Breast epithelium (tissue), 4 donors: ENCODE measurements around the gene SLC5A9. TPM values are rescaled to one million over a fixed set of nuclear protein-coding genes. Genes with fewer than 3 reads are reported as not detected.
"Not testable (repeated sequence)": the region's sequence is repeated elsewhere in the genome, so short reads cannot be mapped to it uniquely, and the experiment has no call there.

Experiments used
- DNase-seq, 2 donors: peaks; one replicate each; pipeline ENCODE4 v3.0.0-alpha.2; 2019; ENCODE audit warnings: low spot score in 2 of 2
- H3K27ac ChIP-seq, 2 donors: fragments of 200-600 bp; sonication (generic) in 1 of 2; one replicate each; pipeline ENCODE4 v1.5.1; 2016 to 2019; ENCODE audit warnings: mild to moderate bottlenecking in 1 of 2
- H3K27me3 ChIP-seq, 2 donors: fragments of 200-600 bp; sonication (generic) in 1 of 2; one replicate each; pipeline versions ENCODE4 v1.5.1 to v1.6.0; 2017 to 2019; ENCODE audit warnings: control low read depth in 1 of 2, mild to moderate bottlenecking in 1 of 2
- H3K36me3 ChIP-seq: fragments of 200-600 bp; one replicate; pipeline ENCODE4 v1.5.1; 2019
- H3K4me1 ChIP-seq, 2 donors: fragments of 200-600 bp; sonication (generic); one replicate each; pipeline ENCODE4 v1.5.1; 2016 to 2019; ENCODE audit warnings: control low read depth in 1 of 2
- H3K4me3 ChIP-seq, 3 donors: fragments of 200-600 bp; sonication (generic); 1 replicate in 2 of 3; 2 replicates in 1 of 3; pipeline ENCODE4 v1.5.1; 2016 to 2019; ENCODE audit warnings: mild to moderate bottlenecking in 3 of 3, moderate library complexity in 2 of 3
- H3K9me3 ChIP-seq, 2 donors: fragments of 200-600 bp; sonication (generic) in 1 of 2; one replicate each; pipeline ENCODE4 v1.5.1; 2016 to 2019; ENCODE audit warnings: control low read depth in 1 of 2
- CTCF ChIP-seq, 3 donors: fragments of 450-650 bp; IDR thresholded peaks; one replicate each; pipeline ENCODE4 v1.5.1; 2016 to 2017; ENCODE audit warnings: antibody characterized with exemption in 3 of 3, mild to moderate bottlenecking in 3 of 3, moderate library complexity in 3 of 3
- POLR2A ChIP-seq: fragments of 450-650 bp; IDR thresholded peaks from one replicate; pipeline ENCODE4 v1.6.1; 2016; ENCODE audit warnings: antibody characterized with exemption, mild to moderate bottlenecking, moderate library complexity
- POLR2AphosphoS5 ChIP-seq, 3 donors: sonication (generic); formaldehyde crosslinking; IDR thresholded peaks; one replicate each; pipeline ENCODE4 v1.6.1; 2017; ENCODE audit warnings: antibody characterized with exemption in 3 of 3
- intact Hi-C: fragments of 100-400 bp; cut with DNase I; formaldehyde crosslinking; loops from one replicate; pipeline ENCODE4 v1.15.1; 2023; ENCODE audit warnings: low total_unique reads
- total RNA-seq, 3 donors: library from RNA; depleted of rRNA; stranded (reverse); fragments of >200 nt; gene quantifications; one replicate each; pipeline ENCODE4 v1.1.0, GENCODE V29; 2016

Gene SLC5A9
- total RNA-seq, 3 donors from 2014 or later: 0.16 to 0.73 TPM; not detected in 1

GRCh38 chr1:48206371-48206770 lies 16.1 kb upstream of the SLC5A9 start:
- intact Hi-C loops: no loop called here
- H3K27ac ChIP-seq: peak overlapping the region; percentile 8 to 19

GRCh38 chr1:48207131-48207530 lies 15.4 kb upstream of the SLC5A9 start:
- Histone ChIP-seq H3K9me3 (no peaks in the 10 kb centered on the region), H3K27me3 (no peaks in the 10 kb centered on the region), H3K4me1 (no peaks in the 10 kb centered on the region), H3K36me3 (no peaks in the 10 kb centered on the region), H3K27ac (peak overlapping the region; percentile 21 to 23), H3K4me3 (no peak overlapping the region)
- no peak for TF ChIP-seq POLR2A
- no peak for TF ChIP-seq CTCF (IDR thresholded peaks at IDR 0.05)
- DNase-seq: no peak
- intact Hi-C loops: no loop called here

More at GRCh38 chr1:48206371-48206770, 16.1 kb upstream of the SLC5A9 start:
- H3K36me3 ChIP-seq: no peaks in the 10 kb centered on the region
- TF ChIP-seq POLR2AphosphoS5 (IDR thresholded peaks at IDR 0.05) (no peak), POLR2A (no peak), CTCF (IDR thresholded peaks at IDR 0.05) (no peak)
- DNase-seq: no peak
- no peaks in the 10 kb centered on the region for H3K9me3 ChIP-seq
- no peak overlapping the region for H3K4me3 ChIP-seq
- no peaks in the 10 kb centered on the region for H3K4me1 ChIP-seq
- no peaks in the 10 kb centered on the region for H3K27me3 ChIP-seq

GRCh38 chr1:48207536-48208075 lies 14.9 kb upstream of the SLC5A9 start:
- no peaks in the 10 kb centered on the region for H3K27me3 ChIP-seq
- H3K4me1 ChIP-seq: no peaks in the 10 kb centered on the region
- TF ChIP-seq CTCF (IDR thresholded peaks at IDR 0.05) (no peak), POLR2A (no peak), POLR2AphosphoS5 (IDR thresholded peaks at IDR 0.05) (no peak)
- intact Hi-C loops: no loop called here
- H3K27ac ChIP-seq: peak overlapping the region; percentile 21 to 23
- no peak overlapping the region for H3K4me3 ChIP-seq
- DNase-seq: no peak
- no peaks in the 10 kb centered on the region for H3K9me3 ChIP-seq
- H3K36me3 ChIP-seq: no peaks in the 10 kb centered on the region

GRCh38 chr1:48208251-48208650 lies 14.3 kb upstream of the SLC5A9 start:
- no peak for DNase-seq
- no peaks in the 10 kb centered on the region for H3K36me3 ChIP-seq
- no peaks in the 10 kb centered on the region for H3K4me1 ChIP-seq
- no peaks in the 10 kb centered on the region for H3K9me3 ChIP-seq
- no peak for TF ChIP-seq POLR2AphosphoS5 (IDR thresholded peaks at IDR 0.05)
- no peak for TF ChIP-seq CTCF (IDR thresholded peaks at IDR 0.05)
- TF ChIP-seq POLR2A: no peak
- no peak overlapping the region for H3K4me3 ChIP-seq
- intact Hi-C loops: no loop called here
- no peak overlapping the region for H3K27ac ChIP-seq
- H3K27me3 ChIP-seq: no peaks in the 10 kb centered on the region

GRCh38 chr1:48208652-48209051 lies 13.9 kb upstream of the SLC5A9 start:
- intact Hi-C loops: no loop called here
- Histone ChIP-seq H3K9me3 (no peaks in the 10 kb centered on the region), H3K27me3 (no peaks in the 10 kb centered on the region), H3K4me1 (no peaks in the 10 kb centered on the region), H3K36me3 (no peaks in the 10 kb centered on the region), H3K4me3 (no peak overlapping the region), H3K27ac (no peak overlapping the region)
- TF ChIP-seq POLR2A (no peak), POLR2AphosphoS5 (IDR thresholded peaks at IDR 0.05) (no peak), CTCF (IDR thresholded peaks at IDR 0.05) (no peak)
- DNase-seq: no peak

- DNase-seq, H3K27ac ChIP-seq, H3K9me3 ChIP-seq, H3K4me1 ChIP-seq, H3K4me3 ChIP-seq, intact Hi-C loops, H3K27me3 ChIP-seq, H3K36me3 ChIP-seq: not testable (repeated sequence)
These were observed 9.1 kb upstream of the SLC5A9 start for GRCh38 chr1:48213462-48213861.

- H3K27me3 ChIP-seq, H3K4me3 ChIP-seq, intact Hi-C loops, H3K9me3 ChIP-seq, H3K36me3 ChIP-seq, H3K4me1 ChIP-seq, DNase-seq: not testable (repeated sequence)
- H3K27ac ChIP-seq: peak overlapping the region; percentile 56 to 83
These were observed 8.2 kb upstream of the SLC5A9 start for GRCh38 chr1:48214366-48214765.
